Activated CD8-positive, alpha-beta memory T cell treated with anti-CD3 and anti-CD28 coated beads for 24 hours (primary cell): ENCODE data around the gene CASZ1.

Source experiments
- DNase-seq: peaks from one replicate; pipeline ENCODE4 v3.0.0-alpha.2; 2020

Gene CASZ1

DNA sequence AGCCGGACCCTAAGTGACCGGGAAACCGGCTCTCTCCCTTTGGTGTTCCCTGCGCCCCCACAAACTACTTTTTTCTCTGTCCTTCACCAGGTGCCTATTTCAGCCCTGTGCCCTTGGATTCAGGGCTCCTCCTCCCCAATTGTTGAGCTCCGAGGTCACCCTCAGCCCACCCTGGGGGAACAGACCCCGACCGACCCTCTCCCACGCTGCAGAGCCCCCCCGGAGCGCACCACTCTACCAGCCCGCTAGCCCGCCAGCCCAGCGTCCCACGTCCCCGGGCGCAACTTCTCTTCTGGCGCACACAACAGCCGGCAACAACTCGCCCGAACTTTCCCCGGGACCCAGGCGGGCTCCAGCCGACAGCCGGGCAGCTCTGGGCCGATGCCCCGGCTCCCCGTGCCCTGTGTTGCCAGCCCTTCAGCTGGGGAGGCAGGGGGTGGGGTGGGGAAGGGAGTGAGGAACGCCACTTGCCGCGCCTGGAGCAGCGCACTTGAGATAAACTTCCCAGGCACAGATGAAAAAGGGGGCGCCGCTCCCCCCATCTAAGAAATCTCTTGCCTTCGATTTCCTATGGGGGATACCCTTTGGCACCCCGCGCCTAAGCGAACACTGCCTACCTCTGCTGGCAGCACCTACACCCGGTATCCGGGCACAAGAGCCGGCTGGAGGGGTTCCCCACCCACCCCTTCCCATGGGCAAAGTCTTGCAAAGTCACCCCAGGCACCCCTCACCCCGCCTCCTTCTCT, 997 bp downstream of the CASZ1 start:
- no peak for DNase-seq

DNA sequence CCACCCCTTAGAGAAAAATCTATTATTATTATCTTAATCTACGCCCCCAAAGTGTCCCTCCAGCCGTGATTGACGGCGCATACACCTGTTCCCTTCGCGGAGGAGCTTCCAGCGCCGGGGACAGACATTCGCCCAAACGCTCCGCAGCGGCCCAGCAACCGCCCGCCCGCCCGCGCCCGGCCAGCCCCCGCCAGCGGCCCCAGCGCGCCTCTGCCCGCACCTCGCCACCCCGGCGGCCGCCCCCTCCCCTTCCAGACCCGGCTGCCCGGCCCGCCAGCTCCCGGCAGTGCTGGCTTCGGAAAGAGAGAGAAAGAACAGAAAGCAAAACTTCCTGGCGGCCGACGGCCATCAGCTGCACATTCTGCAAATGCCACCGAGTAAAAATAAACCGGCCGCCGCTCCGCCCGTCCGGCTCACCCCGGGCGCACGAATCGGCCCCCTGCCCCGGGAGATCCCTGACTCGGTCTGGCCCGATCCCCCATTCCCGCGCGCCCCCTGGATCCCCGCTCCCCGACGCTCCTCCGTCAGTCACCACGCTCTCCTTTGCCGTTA, 1.6 kb downstream of the CASZ1 start:
- DNase-seq, result no peak

DNA sequence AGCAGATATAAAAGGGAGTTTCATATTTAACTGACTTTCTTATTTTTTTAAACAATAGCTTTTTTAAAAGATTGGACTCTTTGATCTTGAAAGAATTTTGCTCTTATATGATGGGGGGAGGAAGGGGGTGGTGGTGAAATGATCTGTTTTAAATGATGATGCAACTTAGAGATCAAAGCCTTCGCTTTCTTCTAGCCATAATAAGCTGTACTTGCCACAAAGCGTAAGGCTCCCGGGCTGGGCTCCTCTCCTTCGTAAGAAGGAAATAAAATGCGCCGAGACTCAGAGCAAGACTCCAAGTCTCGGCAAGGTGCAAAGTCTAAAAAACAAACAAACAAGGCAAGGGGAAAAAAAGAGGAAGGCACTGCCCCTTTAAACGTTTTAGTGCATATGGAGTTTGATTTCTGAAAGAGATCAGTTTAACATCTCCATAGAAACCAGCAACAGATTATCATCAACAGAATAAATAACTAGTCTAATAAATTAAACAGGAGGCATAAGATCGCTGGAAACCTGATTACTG, 3.3 kb downstream of the CASZ1 start:
- no peak for DNase-seq

DNA sequence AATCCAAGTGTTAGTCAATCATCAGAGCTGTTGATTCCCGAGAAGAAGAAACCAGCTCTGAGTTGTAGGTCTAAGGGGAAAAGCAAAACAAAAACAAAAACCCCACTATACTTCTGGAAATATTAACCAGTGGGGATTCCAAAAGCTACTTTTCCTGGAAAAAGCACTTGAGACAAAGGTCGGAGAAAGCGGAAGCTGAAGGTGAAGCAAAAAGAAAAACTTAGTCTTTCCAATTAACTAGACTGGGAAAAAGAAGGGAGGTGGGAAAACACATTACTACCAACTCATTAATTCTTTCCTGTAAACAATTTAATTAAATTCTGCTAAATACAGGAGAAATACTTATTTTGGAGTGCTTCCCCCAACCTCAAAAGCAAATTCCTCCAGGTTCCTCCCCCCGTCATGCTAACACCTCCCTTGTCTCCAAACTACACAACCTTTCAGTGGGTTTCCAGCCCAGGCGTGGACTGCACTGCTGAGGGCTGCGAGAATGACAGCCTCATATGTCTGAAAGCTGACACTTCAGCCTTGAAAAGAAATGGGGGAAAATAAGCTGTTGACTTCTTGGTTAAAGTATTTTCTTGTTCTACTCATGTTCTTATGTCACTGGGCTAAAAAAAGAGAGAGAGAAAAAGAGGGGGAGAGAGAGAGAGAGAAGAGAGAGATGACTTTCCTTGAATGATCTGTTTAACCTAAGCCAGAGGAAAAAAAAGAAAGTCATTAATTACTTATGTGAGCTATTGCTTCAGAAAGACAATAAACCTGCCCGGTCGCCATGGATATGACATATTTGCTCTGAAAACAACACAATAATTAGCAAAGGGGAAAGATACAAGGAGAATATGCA, 5.1 kb downstream of the CASZ1 start:
- no peak for DNase-seq

DNA sequence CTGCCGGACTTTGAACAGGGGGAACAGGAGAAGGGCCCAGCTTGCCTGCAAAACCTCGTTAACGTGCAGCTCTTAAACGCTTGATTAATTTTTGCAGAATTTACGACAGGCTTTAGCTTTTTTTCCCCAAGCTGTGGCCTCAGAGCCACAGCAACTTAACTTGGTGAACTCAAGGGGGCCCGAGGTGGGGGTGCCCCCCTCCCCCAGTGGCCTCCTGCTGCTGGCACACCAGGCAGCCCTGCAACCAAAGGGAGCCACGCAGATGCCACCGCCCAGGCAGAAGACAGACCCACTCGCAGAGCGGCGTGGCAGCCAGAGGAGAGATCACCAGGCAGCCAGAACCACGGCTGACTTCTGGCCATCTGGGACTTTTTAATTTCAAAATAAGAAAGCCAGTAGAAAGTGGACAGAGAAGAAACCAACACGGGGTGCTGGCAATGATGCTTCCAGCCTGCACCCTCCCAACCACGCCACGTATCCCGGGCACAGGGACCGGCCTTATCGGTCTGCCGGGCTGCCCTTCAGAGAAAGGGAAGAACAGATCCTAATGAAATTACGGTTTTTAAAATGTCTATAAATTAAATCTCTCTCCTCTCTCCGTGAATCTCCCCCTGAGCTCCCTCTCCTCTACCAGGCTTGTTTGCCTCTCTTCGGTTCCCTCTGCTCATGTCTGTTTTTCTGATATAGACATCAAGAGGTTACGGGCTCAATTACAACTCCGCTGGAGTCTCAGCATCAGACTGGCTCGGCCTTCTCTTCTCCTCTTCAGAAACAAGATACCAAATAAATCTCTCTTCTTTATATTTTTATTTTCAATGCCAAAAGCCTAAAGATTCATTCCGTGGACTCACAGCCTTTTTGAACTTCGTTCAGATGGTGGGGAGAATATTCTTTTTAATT, 6.4 kb downstream of the CASZ1 start:
- no peak for DNase-seq

DNA sequence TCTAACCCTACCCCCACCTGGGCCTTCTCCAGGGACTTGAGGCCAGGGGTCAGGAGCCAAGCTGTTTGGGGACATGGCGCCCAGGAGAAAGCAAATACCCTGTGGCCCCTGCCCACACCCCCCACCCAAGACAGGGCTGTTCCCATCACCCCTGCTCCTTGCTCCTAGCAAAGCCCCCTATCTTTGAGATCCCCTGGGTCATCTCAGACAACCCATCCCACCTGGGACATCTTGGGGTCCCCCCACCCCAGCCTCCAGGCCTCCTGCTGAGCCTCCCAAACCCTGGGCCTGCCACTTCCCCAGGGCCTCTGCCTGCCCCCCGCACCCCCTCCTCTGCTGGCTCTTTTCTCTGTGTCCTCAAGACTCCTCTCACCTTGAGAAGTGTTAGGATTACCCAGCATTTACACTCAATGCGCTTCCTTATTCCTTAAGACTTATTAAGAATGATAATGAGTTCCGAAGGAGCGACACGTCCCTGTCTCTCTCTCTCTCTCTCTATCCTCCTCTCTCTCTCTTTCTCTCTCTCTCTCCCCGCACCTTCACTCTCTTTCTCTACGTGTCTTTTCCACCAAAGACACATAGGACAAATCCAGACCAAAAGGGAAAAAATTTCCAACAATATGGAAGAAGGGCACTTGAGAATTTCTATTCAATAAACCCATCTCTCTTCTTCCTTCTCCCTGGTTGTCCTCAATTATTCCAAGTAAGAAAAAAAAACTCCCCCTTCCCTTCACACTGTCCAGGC, 7.2 kb downstream of the CASZ1 start:
- no peak for DNase-seq

DNA sequence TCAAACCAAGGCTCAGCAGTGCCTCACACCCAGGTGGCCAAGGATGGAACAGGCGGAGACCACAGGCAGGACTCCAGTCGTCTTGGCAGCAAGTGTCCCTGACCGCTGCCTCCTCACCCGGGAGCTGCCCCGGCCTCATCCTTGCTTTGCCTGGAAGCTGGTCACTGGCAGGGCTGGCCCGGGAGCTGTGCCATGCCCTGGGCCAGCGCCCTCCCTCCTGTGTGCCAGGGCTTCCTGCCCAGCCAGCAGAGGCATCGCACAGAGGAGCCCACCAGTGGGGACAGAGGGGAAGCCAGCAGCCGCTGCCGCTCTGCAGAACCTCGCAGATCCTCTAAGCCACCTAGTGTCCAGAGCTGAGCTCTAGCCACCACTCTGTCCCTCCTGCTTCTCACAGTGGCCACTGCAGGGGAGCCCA, 7.8 kb downstream of the CASZ1 start:
- DNase-seq, result no peak

DNA sequence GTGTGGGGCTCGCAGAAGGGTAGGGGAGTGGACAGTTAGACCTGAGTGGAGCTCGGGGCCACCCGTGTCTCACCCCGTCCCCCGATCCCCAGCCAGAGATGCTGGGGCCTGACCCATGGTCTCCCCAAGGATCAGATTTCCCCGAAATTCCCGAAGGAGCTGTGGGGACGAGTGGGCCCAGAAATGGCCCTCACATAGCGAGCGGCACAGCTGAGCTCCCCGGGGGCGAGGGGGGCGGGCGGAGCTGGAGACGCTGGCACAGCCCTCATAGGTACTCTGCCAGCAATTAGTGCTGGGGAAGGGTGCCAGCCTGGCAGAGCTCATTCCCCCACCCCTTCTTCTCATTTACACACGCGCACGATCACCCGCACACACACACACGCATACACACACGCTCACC, 9.2 kb downstream of the CASZ1 start:
- no peak for DNase-seq

DNA sequence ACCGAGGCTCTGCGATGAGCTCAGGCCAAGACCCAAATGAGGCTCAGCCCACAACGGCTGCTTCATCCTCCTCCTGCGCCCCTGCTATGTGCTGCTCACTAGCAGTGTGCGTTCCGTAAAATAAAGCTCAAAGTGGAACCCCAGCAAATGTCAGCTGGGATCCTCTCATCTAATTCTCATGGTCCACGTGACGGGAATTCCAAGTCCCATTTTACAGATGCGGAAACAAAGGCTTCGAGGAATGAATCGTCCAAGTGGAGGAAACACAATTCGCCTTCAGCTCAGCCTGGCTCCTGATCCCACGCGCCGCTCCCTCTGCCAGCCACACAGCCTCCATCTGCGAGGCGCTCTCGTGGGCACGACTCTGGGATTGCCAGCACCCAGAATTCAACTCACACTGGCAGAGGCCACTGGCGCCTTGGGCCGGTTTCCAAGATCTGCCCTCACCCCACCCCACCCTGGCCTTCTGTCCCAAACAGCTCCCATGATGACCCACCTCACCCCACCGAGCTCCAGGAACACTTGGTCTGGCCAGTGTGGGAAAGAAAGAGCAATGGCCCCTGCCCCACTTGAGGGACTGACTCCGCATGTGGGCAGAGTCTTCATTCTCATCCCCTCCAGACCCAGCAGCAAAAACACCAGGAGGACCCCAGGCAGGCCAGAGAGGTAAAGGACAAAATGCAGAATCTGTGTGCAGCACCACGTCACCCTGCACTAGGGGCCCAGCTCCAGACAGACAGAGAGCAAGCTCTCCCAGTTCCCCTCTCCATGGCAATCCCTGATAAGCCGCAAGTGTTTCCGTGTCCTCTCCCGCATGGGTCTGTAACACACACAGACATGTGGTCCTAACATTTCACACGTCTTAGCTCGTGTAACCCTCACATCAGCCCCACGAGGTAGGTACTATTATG, 10.5 kb downstream of the CASZ1 start:
- DNase-seq, result no peak

DNA sequence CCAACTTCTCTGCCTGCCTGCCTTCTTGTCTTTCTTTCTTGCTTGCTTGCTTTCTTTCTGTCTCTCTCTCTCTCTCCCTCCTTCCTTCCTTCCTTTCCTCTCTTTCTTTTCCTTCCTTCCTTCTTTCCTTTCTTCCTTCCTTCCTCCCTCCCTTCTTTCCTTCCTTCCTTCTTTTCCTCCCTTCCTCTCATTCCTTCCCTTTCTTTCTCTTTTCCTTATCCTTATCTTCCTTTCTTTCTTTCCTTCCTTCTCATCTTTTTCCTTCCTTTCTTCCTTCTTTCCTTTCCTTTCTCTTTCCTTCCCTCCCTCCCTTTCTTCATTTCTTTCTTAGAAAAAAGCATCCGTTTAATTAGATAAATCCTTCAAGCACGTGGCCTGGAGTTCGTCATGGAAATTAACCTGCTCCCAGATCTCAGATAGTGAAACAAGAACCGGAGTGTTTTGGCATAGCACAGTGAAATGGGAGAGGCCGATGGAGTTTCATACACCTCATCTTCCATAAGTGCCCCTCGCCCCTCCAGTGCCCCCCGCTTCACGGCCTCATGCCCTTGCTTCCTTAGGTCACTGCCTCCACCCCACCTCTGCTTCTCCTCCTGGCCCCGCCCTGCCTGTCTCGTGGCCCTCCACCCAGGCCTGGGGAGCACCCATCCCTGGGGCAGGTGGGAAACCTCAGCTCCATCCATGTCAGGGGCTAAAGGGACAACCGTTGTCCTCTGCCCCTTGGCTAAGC, 11.3 kb downstream of the CASZ1 start:
- DNase-seq, result no peak

DNA sequence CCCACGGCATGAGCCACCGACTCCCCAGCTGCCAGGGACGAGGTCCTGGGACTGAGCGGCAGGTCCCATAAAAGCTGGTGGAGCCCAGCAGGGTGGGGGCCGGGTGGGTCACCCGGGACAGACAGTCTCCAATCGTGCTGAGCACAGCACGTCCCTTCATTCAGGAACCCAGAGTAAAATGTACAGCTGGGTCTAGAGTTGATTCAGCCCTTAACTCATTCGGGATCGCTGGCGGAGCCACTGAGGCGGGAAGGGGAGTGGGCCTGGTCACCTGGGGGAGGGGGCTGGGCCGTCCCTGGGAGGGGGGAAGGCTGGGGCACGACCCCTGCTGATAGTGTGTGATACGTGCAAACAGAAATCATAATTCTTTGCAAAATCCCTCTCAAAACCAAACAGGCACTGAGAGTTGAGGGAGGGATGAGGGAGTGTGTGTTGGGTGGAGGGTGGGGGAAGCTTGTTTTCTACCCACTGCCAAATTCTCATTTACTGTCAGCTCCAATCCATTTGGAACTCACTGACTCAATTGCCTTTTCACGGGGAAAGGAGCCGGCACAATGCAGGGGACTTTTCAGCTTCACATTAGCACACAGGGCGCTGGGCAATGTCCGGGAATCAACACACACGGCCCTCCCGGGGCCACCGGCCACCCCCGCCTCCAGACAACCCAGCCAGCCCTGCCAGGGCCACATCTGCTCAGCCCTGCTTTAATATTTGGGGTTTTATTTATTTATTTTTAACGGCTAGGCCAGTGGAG, 13.8 kb downstream of the CASZ1 start:
- DNase-seq, result no peak

DNA sequence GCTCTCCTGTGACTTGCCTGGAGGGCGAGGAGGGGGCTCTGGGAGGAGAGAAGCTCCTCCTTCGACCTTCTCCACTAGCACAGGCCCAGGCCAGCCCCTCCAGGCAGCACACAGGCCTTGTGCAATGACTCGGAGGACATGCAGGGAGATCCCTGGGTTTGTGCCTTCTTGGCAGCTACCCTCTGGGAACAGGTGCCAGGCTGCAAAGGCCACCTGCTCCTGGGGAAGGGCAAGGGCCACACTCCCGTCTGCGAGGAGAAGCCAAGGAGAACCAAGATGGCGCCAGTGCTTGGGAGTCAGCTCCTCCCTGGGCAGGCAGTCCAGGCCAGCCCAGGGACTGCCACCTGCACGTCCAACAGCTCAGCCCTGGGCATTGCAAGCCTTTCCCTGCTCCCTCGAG, 15.3 kb downstream of the CASZ1 start:
- no peak for DNase-seq

DNA sequence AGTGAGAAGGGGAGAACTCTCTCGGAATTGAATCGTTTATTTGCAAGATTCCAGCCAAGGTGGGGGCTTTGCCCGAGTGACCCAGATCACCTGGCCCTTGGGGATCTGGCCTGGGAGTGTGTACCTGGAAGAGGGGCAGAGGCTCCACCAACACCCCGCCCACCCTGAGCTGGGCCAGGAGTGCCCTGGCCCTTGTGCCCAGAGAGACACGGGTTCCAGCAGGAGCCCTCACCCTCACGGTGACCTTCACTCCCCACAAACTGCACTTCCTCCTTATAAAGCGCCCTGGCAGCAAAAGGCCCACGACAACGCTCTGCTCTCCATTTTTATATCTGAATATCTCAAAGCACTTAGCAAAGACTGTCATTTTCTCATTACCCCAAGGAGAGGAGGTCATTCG, 16.6 kb downstream of the CASZ1 start:
- no peak for DNase-seq

DNA sequence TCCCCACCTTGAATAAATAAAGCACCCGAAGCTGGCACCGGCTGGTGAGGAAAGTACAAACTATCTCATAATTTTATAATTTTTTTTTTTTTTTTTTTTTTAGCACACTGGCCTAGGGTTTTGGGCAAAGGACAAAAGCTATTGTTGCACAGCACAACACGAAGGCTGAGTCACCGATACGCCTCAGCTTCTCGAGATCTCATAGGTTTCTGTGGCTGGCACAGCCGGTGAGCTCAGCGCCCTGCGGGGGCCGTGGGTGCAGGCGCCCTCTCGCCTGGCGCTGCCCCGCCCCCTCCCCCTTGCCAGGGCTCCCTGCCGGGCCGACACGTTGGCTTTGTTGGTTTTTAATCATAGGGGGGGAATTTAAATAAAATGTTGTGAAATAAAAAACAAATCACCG, 17.2 kb downstream of the CASZ1 start:
- no peak for DNase-seq

DNA sequence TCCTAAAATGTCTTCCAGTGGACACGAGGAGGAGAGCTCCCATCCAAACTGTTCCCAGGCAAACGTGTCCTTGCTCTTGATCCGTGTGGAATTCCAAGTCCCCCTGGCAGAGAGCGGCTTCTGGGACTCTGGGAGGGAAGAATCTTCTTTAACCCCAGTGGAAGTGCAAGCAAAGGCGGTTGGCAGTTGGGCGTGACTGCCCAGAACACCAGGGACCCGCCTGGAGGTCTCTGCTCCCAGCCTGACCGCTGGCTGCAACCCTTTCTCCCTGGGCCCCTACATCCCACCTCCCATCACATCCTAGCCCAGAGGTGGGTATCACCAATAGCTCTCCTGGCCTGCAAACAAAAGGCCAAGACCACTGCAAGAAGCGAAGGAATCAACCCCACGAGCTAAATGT, 17.8 kb downstream of the CASZ1 start:
- no peak for DNase-seq

DNA sequence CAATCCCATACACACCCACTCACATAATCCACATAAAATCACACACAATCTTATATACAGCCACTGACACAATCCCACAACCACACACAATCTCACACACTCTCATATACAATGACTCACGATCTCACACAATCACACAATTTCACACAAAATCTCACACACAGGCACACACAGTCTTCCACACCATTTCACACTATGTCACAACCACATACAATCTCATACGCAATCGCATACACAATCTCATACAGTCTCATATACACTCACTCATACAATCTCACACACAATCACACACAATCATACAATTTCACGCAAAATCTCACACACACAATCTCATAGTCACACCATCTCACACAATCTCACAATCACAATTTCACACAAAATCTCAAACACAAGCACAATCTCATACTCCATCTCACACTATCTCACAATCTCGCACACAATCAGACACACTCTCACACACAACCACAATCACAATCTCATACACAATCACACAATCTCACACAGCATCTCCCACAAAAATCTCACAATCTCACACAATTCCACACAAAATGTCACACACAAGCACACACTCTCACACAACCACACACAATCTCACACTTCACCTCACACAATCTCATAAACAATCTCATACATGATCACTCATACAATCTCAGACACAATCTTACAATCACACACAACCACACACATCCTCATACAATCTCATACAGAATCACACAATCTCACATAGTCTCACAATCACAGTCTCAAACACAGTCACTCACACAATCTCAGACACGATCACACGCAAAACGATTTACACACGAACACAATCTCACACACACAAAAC, 18.5 kb downstream of the CASZ1 start:
- DNase-seq, result no peak

DNA sequence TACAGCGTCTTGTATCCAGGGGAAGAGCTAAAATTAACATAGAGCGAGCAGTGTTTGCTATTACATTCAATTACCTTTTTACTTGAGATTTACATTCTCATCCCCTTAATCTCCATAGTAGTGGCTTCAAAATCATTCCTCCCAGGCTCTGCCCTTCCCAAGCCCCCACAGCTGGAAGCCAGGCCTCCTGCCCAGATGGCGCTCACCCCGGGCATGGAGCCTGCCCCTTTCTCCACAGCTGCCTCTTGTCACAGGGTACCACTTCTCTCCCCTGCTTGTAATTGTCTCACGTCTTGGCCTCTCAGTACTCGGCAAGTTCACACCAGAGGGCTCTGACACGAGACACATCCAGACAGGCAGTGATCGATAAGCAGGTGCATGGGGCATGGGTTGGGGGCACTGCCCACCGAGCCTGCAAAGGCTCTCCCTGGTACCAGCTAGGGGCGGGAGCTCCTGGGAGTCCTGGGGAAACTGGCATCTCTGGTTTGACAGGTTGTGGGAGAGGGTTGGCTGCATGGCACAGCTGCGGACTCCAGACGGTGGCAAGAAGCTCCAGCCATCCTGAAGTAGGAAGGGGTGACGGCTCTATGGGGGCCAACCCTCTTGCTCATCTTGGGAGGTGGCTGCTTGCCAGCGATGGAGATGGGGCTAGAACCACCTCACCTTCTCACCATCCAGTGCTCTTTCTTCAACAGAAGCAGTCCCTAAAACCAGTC, 20.1 kb downstream of the CASZ1 start:
- no peak for DNase-seq

DNA sequence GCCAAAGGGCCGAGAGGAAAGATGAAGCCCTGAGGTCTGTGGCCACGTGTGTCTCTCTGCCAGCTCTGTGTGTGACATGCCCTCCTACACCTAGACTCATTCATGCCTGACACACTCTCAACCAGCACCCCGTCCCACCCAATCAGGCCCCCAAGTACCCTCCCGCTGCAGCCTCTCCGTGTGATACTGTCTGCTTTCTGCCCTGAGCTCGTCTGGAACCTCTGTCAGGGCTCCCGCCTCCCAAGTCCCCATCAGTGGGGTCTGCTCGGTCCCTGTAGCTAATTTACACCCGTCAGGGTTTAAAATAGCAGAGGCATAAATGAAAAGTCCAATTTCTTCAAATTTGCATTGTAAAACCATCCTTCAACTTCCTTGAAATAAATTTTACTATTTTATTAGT, 20.7 kb downstream of the CASZ1 start:
- DNase-seq, result no peak
